ENCODE measurements around the gene SNED1. TPM values are rescaled to one million over a fixed set of nuclear protein-coding genes. Genes with fewer than 3 reads are reported as not detected.

SNED1 gene
- total RNA-seq, 2 donors from 2014 or later = 0.34 to 7.1 TPM

- Mint-ChIP-seq H3K36me3 (no peaks in the 10 kb centered on the region), H3K9me3 (no peaks in the 10 kb centered on the region), H3K27ac (no peak overlapping the region)
- ATAC-seq (no peak), DNase-seq (ENCODE audit: low spot score in 2 of 2) (no peak)
These were observed 64.1 kb downstream of the SNED1 start for GRCh38 chr2:241062389-241063092.

GRCh38 chr2:241063093-241063551, 64.7 kb downstream of the SNED1 start:
- no peak for ATAC-seq
- Mint-ChIP-seq H3K27ac (no peak overlapping the region), H3K9me3 (no peaks in the 10 kb centered on the region), H3K36me3 (no peaks in the 10 kb centered on the region)
- DNase-seq (ENCODE audit: low spot score in 2 of 2) = no peak

DNA sequence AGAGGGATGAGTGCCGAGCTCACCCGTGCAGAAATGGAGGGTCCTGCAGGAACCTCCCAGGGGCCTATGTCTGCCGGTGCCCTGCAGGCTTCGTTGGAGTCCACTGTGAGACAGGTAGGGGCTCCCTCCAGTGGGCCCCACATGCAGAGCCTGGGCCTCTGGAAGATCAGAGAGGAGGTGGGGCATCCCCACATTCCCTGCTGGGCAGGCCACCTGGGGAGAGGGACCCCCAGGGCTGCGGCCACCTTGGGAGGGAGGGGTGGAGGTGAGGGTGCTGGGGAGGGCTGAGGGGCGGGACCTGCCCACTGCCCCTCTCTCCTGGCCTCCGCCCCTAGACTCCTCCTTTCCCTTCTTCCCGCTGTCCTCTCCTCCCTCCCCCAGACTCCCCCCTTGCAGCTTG, 65.2 kb downstream of the SNED1 start:
- Mint-ChIP-seq H3K9me3 (no peaks in the 10 kb centered on the region), H3K36me3 (no peaks in the 10 kb centered on the region), H3K27ac (no peak overlapping the region)
- ATAC-seq (peak in 1 of 2 donors; percentile 43), DNase-seq (ENCODE audit: low spot score in 2 of 2) (no peak)

- peak; percentile 82 to 85 for ATAC-seq
- DNase-seq (ENCODE audit: low spot score in 2 of 2) = peak in 1 of 2 donors; percentile 39
These were observed 65.8 kb downstream of the SNED1 start for GRCh38 chr2:241064008-241064801.

DNA sequence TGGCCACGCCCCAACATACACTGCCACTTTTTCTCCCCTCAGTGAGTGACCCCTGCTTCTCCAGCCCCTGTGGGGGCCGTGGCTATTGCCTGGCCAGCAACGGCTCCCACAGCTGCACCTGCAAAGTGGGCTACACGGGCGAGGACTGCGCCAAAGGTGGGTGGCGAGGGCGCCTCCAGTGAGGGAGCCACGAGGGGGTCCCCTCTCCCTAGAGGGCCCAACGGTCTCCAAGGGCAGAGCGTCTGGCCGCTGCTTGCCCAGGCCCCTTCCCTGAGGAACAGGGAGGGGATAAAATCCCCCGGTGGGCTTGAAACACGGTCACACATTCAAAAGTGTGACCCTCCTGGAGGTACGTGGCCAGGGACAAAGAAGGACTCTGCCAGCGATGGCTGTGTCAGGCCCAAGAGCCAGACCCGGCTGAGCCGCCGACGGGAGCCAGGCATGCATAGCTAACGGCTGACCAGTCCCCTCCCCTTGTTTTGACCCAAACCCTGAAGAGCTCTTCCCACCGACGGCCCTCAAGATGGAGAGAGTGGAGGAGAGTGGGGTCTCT, 66.5 kb downstream of the SNED1 start:
- ATAC-seq (no peak), DNase-seq (ENCODE audit: low spot score in 2 of 2) (no peak)
- no peaks in the 10 kb centered on the region for H3K9me3 Mint-ChIP-seq
- no peaks in the 10 kb centered on the region for H3K36me3 Mint-ChIP-seq
- peak overlapping the region in 1 of 2 donors; percentile 77 for H3K27ac Mint-ChIP-seq

More at GRCh38 chr2:241064008-241064801, 65.8 kb downstream of the SNED1 start:
- peak overlapping the region in 1 of 2 donors; percentile 74 for H3K27ac Mint-ChIP-seq
- no peaks in the 10 kb centered on the region for H3K9me3 Mint-ChIP-seq
- no peaks in the 10 kb centered on the region for H3K36me3 Mint-ChIP-seq

GRCh38 chr2:241065355-241065803, 67.0 kb downstream of the SNED1 start:
- no peaks in the 10 kb centered on the region for H3K9me3 Mint-ChIP-seq
- no peak for ATAC-seq
- no peak for DNase-seq (ENCODE audit: low spot score in 2 of 2)
- no peak overlapping the region for H3K27ac Mint-ChIP-seq
- H3K36me3 Mint-ChIP-seq = no peaks in the 10 kb centered on the region

DNA sequence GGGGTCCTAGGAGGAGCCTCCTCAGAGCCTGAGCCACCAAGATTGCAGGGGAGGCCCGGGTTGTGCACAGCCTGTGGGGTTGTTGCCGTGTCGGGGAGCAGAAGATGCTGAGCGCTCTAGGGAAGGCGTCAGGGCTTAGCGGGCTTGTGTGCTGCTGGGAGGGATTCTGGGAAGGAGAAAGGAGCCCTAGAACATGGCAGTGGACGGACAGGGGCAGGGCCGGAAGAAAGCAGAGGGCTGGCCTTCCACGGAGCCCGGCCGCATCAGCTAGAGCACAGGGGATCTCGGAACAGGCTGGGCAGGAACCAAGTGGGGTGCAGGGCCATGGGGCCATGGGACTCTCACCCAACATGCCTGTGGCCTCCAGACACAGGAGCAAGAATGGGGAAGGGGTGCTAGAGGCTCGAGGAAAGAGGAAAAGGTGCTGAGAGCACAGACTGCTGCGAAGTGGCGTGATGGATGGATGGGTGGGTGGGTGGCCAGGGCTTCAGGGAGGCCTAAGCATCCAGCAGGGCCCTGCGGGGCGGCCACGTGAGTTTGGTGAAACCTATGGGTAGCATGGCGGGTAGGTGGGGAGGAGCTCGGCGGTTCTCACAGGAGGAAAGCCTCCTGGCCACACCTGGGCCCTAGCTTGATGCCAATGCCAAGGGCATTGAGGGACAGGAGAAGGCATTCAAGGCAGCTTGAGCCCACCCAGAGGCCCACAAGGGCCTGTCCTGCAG, 67.9 kb downstream of the SNED1 start:
- Mint-ChIP-seq H3K27ac (peak overlapping the region in 1 of 2 donors; percentile 36), H3K9me3 (no peaks in the 10 kb centered on the region), H3K36me3 (no peaks in the 10 kb centered on the region)
- ATAC-seq (no peak), DNase-seq (ENCODE audit: low spot score in 2 of 2) (no peak)

DNA sequence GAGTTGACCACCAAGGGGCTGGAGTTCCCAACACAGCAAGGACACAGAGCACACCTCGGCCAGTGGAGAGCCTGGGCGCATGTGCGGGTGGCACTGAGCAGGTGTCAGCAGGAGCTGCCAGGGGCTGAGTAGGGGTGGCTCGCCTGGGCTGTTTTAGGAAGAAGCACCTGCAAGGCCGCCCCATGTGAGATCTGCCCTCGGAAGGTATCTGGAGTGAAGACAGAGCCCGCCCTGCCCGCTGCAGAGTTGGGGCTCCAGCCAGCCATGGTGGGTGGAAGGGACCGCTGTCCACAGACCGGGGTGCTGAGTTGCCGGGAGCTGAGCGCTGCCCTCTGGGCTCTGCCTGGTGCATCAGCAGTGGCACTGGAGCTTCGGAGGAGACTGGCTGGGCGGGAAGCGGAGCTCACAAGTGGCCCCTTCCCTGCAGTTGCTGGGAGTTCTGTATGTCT, 68.5 kb downstream of the SNED1 start:
- DNase-seq (ENCODE audit: low spot score in 2 of 2) (no peak), ATAC-seq (no peak)
- no peaks in the 10 kb centered on the region for H3K9me3 Mint-ChIP-seq
- no peaks in the 10 kb centered on the region for H3K36me3 Mint-ChIP-seq
- H3K27ac Mint-ChIP-seq = no peak overlapping the region

- ATAC-seq (no peak), DNase-seq (ENCODE audit: low spot score in 2 of 2) (no peak)
- no peaks in the 10 kb centered on the region for H3K36me3 Mint-ChIP-seq
- no peak overlapping the region for H3K27ac Mint-ChIP-seq
- no peaks in the 10 kb centered on the region for H3K9me3 Mint-ChIP-seq
These were observed 69.2 kb downstream of the SNED1 start for GRCh38 chr2:241067501-241068135.

GRCh38 chr2:241068136-241068941, 69.9 kb downstream of the SNED1 start:
- no peak for DNase-seq (ENCODE audit: low spot score in 2 of 2)
- no peak for ATAC-seq
- Mint-ChIP-seq H3K27ac (no peak overlapping the region), H3K9me3 (no peaks in the 10 kb centered on the region), H3K36me3 (no peaks in the 10 kb centered on the region)

DNA sequence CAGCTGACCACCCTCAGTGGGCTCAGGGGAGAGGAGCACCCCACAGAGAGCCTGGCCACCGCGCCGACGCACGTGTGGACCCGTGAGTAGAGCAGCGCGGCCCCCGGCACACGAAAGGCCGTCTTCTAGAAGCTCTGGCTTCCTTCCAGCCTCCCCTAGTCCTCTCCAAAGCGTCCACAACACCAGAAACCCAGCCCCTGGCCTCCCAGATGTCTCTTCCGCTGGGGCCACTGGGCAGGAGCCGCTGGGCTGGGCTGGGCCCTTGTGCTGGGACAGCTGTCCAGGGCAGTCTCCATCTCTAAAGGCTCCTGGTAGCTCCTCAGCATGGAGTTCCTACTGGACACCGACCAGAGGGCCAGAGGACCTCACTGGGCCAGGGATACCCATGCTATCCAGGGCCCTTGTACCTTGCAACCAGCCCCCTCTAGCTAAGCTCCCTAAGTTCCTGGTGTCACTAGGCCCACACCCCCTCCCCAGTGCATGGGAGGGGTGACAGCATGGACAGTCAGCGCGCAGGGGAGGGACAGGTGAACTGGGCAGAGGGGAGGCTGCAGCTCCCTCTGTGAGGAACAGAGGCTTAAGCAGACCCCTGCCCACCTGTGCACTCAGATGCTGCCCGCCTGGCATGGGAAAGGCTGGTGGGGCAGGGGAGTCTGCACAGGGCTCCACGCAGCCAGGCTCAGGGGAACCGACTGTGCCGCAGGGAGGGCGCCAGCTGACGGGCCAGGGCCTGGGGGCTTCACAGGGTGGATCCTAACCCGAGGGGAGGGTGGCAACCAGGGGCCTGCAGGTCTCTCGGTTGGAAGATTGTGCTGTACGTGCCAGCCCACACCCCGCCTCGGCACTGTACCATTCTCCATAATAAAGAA, 70.8 kb downstream of the SNED1 start:
- Mint-ChIP-seq H3K9me3 (no peaks in the 10 kb centered on the region), H3K36me3 (no peaks in the 10 kb centered on the region), H3K27ac (no peak overlapping the region)
- ATAC-seq = no peak
- peak in 1 of 2 donors; percentile 53 for DNase-seq (ENCODE audit: low spot score in 2 of 2)

DNA sequence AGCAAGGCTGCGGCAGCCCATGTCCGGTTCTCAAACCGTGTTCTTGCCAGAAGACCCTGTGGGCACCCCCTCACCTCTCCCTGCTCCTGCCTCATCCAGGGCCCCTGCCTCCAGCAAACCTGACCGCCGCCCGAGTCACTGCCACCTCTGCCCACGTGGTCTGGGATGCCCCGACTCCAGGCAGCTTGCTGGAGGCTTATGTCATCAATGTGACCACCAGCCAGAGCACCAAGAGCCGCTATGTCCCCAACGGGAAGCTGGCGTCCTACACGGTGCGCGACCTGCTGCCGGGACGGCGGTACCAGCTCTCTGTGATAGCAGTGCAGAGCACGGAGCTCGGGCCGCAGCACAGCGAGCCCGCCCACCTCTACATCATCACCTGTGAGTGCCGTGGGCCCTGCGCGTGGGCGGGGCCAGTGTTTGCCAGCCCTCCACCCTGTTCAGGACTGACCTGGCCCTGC, 71.4 kb downstream of the SNED1 start:
- H3K9me3 Mint-ChIP-seq = no peaks in the 10 kb centered on the region
- H3K27ac Mint-ChIP-seq = peak overlapping the region in 1 of 2 donors; percentile 58
- ATAC-seq = no peak
- no peaks in the 10 kb centered on the region for H3K36me3 Mint-ChIP-seq
- no peak for DNase-seq (ENCODE audit: low spot score in 2 of 2)

DNA sequence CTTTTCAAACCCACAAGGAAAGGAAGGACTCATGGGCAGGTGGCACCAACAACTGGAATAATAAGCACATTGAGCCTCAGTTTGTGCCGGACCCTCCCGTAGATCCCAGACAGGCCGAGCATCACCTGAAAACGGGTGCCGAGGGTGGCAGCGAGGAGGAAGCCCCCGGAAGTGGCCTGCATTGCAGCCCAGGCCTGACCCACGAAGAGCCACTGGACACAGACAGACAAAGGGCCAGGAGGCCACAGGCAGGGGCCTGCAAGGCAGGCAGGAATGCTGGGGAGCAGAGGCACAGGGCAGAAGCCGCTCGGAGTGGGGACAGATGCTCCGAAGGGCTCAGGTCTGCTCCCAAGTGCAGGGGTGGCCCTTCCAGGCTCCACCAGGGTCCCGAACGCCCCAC, 71.9 kb downstream of the SNED1 start:
- ATAC-seq (no peak), DNase-seq (ENCODE audit: low spot score in 2 of 2) (no peak)
- Mint-ChIP-seq H3K36me3 (no peaks in the 10 kb centered on the region), H3K27ac (peak overlapping the region; percentile 55 to 58), H3K9me3 (no peaks in the 10 kb centered on the region)

DNA sequence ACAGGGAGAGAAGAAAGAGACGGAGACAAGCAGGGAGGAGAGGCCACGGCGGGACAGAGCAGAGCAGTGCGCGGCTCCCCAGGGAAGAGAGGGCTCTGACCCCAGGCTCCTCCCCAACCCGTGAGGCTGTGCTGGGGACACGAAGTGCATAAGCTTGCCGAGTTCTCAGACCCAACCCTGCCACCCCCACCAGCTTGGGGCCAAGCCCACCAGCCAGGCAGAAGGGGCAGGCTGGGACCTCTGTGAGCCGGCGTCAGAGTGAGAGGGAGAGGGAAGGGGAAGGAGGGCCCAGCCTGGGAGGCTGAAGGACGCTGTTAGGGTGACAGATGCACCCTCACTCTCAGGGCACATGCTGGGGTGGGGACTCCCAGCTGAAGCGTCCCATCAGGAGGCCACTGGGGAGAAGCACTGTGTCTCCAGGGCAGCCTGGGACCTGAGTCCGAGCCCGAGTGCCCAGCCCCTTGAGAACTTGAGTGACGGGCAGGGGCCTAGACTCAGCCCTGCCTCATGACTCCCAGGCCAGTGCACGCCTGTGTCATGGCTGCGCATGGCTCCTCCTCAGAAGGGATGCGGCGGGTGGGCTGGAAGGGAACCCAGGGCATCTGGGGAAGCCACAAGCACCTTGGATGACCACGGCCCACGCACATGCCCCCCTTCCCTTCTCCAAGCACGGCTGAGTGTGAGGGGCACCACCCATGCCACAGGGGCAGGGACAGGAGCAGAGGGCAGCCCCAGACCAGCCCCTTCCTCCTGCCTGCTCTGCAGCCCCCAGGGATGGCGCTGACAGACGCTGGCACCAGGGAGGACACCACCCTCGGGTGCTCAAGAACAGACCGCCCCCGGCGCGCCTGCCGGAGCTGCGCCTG, 72.6 kb downstream of the SNED1 start:
- H3K36me3 Mint-ChIP-seq = no peaks in the 10 kb centered on the region
- no peaks in the 10 kb centered on the region for H3K9me3 Mint-ChIP-seq
- H3K27ac Mint-ChIP-seq = peak overlapping the region in 1 of 2 donors; percentile 58
- DNase-seq (ENCODE audit: low spot score in 2 of 2) (no peak), ATAC-seq (no peak)

All from activated naive CD4-positive, alpha-beta T cell treated with anti-CD3 and anti-CD28 coated beads, Interleukin-2, amount 50 U/mL, for 72 hours (primary cell).